ENCODE measurements around the gene NLRP9. TPM values are rescaled to one million over a fixed set of nuclear protein-coding genes. Genes with fewer than 3 reads are reported as not detected.

The NLRP9 gene
- total RNA-seq, 1 experiment from 2014 or later = not detected

DNA sequence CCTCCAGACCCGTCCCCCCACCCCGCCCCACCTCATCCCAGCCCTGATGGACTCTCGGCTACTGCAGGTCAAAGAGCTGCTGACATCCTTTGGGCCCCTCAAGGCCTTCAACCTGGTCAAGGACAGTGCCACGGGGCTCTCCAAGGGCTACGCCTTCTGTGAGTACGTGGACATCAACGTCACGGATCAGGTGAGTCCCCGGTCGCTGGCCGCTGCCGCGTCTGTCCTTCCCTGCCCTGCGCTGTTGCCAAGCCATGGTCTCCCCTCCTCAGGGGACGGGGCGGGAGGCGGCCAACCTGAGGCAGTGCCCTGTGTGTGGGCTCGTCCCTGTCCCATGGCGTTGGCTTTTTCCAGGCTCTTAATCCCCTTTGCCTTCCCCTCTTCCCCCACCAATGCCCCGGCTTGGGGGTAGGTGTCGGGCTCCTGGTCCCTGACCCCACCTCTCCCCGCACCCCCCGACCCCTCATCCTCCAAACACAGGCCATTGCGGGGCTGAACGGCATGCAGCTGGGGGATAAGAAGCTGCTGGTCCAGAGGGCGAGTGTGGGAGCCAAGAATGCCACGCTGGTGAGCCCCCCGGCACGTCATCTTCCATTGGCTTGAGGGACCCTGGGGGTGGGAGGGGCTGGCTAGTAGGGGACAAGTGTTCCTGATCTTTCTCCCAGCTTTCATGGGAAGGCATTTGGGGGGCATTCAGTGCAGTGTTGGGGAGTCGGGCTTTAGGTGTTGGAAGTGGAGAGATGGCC lies 69.4 kb downstream of the NLRP9 start:
- in situ Hi-C loops (cut with HindIII; ENCODE audit: low pct_unique_long_range_greater_than_20kb, low sequenced_read_pairs) = no loop called here
- DNase-seq (ENCODE audit: low read depth, low spot score) = no peak

DNA sequence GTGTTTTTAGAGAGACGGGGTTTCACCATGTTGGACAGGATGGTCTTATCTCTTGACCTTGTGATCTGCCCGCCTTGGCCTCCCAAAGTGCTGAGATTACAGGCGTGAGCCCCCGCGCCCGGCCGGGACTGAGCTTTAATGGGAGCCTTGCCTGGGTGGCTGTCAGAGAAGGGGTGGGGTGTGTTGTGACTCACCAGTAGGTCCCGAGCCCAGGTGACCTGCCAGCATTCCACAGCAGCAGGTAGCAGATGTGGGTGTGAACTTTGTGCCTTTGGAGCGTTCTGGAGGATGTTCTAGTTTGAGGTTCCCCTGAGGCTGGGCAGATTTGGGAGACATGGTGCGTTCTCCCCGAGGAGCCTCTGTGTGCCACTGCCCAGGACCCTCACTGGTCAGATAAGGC lies 70.2 kb downstream of the NLRP9 start:
- no peak for DNase-seq (ENCODE audit: low read depth, low spot score)
- in situ Hi-C loops (cut with HindIII; ENCODE audit: low pct_unique_long_range_greater_than_20kb, low sequenced_read_pairs) = no loop called here

DNA sequence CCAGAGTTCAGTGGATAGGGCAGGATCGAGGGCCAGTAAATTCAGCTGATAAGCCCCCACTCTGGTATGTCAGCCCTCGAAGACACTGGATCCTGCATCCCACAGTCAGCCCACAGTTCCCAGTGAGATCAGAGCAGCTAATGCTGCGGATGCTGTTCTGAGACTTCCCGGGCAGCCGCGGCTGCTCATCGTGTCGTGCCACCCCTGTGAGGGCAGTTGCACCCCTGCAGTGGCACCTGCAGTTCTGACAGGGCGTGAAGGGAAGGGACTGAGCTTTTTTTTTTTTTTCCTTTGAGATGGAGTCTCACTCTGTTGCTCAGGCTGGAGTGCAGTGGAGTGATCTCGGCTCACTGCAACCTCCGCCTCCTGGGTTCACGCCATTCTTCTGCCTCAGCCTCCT lies 70.7 kb downstream of the NLRP9 start:
- in situ Hi-C loops (cut with HindIII; ENCODE audit: low pct_unique_long_range_greater_than_20kb, low sequenced_read_pairs) = no loop called here
- no peak for DNase-seq (ENCODE audit: low read depth, low spot score)

DNA sequence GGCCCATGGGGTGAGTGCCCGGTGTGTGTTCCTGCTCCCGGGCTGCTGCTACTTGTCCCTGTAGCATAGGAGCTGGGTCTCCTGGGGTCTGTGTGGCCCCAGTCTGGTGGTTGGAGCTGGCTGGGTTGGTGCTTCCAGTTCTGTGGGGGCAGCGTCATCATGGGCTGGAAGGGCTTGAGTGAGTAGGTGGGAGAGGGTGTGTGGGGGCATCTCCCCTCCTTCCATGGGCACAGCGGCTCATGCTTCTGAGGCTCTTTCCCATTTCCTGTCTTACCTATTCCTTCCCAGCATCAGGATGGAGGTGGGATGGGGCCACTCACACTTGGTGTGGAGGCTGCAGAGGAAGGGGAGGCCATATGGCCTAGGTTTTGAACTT lies 71.2 kb downstream of the NLRP9 start:
- no peak for DNase-seq (ENCODE audit: low read depth, low spot score)
- in situ Hi-C loops (cut with HindIII; ENCODE audit: low pct_unique_long_range_greater_than_20kb, low sequenced_read_pairs) = no loop called here

DNA sequence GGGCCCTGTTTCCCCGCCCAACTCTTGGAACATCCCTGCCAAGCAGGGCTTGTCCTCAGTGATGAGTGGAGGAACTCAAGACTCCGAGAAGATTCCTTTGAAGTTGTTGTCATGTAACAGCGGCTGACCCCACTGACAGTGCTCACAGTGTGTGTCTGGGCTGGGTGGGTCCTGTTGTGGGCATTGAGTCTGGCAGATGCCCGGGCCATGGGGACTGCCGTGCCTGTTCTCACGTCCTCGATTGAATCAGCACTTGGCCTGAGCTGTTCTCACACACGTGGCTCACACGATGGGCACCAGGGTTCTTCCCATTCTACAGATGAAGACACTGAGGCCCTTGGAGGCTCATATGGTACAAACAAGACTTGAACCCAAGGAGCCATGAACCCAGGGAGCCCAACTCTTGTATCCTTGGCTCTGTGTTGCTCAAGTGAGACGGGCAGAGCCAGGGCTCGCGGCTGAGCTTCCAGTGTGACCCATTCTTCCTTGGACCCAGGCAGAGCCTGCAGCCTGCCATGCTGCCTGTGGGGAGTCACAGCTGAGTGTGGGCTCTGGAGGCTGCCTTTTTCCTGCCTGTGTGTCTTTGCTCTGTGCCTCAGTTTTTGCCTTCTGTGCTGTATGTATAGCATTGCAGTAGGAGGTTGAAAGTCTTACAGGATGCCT lies 71.7 kb downstream of the NLRP9 start:
- DNase-seq (ENCODE audit: low read depth, low spot score) = no peak
- in situ Hi-C loops (cut with HindIII; ENCODE audit: low pct_unique_long_range_greater_than_20kb, low sequenced_read_pairs) = no loop called here

DNA sequence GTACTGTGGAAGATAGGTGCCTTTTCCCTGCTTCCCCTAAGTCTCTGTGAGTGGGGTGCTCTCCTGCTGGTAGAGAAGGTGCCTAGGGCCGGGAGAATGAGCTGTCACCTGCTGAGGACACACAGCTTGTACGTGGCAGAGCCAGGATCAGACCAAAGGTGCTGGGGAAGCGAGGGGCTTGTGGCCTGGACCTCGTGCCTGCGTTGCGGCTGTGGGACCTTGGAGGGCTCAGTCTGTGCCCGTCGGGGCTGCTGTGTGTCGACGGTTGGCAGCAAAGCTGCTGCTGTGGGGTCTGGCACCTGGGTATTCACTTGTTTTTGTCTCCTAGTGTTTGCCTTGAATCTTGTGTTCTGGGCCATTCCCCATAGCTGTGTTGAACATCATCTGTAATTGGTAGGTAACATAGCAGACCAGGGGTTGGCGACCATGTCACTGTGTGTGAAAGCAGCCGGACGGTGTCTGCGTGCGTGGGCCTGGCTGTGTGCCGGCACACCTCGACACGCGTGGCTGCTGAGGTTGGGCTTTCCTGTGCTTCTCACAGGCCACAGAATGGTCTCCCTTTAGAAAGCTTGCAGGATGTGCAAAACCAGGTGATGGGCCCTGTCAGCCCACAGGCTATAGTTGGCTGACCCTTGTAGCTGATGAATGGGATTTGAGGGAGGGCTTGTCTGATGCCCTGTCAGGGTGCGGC lies 74.2 kb downstream of the NLRP9 start:
- in situ Hi-C loops (cut with HindIII; ENCODE audit: low pct_unique_long_range_greater_than_20kb, low sequenced_read_pairs) = no loop called here
- no peak for DNase-seq (ENCODE audit: low read depth, low spot score)

DNA sequence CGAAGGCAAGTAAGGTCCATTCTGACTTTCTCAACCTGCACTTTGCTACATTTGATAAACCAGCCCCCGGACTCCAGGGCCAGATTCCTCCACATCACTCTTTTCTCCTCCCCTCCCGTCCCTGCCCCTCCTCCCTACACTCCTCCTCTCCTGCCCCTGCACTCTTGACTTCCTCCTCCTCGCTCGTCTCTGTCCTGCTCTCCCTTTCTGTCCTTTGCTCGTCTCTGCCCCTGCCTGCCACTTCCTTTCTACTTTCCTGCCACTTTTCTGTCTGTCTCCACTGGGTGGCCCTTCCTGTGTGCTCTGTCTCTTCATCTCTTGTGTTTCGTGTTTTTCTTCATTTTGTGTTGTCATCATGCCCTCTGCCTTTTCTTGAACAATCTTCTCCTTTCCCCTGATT lies 76.4 kb downstream of the NLRP9 start:
- in situ Hi-C loops (cut with HindIII; ENCODE audit: low pct_unique_long_range_greater_than_20kb, low sequenced_read_pairs) = no loop called here
- DNase-seq (ENCODE audit: low read depth, low spot score) = no peak

DNA sequence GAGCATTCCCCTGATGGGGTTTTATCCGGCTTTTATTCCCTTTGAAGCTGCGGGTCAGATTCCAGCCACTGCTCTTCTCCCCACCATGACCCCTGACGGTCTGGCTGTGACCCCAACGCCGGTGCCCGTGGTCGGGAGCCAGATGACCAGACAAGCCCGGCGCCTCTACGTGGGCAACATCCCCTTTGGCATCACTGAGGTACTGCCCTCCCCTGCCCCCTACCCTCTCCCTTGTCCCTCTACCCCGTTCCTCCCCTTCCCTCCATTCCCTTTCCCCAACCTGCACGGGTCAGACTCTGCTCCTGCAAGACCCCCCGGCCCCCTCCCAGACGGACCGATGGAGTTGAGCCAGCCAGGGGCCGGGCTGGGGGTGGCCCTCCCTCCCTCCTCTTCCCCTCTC lies 77.2 kb downstream of the NLRP9 start:
- in situ Hi-C loops (cut with HindIII; ENCODE audit: low pct_unique_long_range_greater_than_20kb, low sequenced_read_pairs) = no loop called here
- DNase-seq (ENCODE audit: low read depth, low spot score) = no peak

DNA sequence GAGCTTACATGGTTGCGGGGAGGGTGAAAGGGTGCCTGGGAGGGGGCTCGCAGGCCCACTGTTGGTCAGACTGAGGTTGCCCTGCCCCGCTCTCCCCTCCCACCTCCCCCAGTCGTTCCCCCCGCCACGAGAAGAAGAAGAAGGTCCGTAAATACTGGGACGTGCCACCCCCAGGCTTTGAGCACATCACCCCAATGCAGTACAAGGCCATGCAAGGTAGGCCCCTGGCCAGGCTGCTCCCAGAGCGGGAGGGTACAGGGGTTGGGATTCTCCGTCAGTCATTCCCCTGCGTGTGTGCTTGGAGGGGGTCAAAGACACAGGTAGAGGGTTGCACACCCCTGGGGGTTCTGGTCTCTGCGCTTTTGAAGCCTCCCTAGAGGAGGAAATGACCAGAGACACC lies 77.8 kb downstream of the NLRP9 start:
- in situ Hi-C loops (cut with HindIII; ENCODE audit: low pct_unique_long_range_greater_than_20kb, low sequenced_read_pairs) = no loop called here
- no peak for DNase-seq (ENCODE audit: low read depth, low spot score)

DNA sequence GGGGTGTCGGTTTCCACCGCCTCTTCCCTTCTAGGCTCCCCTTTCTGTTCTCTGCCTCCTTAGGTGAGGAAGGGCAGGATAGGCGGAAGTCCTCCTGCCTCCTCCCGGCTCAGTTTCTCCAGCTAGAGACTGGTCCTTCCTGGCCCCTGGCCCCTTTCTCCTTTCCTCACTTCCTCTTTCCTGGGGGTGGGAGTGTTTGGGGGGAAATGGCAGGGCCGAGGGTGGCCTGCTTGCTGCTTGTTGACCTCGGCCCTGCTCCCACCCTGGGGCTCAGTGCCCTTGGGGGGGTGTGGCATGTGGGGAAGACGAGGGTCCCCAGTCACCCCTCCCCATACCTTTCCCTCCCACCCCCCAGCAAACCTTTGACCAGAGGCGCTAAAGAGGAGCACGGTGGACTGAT lies 78.4 kb downstream of the NLRP9 start:
- in situ Hi-C loops (cut with HindIII; ENCODE audit: low pct_unique_long_range_greater_than_20kb, low sequenced_read_pairs) = no loop called here
- no peak for DNase-seq (ENCODE audit: low read depth, low spot score)

DNA sequence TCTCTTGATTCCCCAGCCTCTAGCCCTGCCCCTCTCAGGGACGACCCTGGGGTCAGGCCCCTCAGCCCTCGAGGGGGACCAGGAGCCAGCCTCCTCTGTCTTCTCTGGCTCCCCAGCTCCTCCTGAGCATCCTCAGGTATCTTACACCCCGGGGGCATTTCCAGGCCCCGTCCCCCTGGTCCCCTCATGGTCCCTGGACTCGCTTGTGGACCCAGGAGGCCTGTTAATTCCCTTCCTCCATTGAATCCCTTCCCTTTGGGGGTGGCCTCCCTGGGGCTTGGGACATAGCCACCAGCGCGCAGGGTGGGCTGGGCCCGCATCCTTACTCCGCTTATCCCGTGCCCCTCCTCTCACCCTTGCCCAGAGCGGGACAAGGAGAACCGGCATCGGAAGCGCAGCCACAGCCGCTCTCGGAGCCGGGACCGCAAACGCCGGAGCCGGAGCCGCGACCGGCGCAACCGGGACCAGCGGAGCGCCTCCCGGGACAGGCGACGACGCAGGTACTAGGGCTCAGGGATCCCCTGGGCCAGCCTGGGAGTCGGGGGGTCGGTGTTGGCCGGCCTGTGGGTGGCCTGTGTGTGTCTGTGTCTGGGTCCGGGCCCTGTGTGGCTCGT lies 79.2 kb downstream of the NLRP9 start:
- in situ Hi-C loops (cut with HindIII; ENCODE audit: low pct_unique_long_range_greater_than_20kb, low sequenced_read_pairs) = no loop called here
- DNase-seq (ENCODE audit: low read depth, low spot score) = no peak

Small RNA genes lying within 50 kb of the gene (small RNA-seq; reads per million reads assigned to genes)
- gene AC010525.2 = 0 reads per million in 2 experiments

Other genes with a start within 250 kb of the NLRP9 start
- gene SSC5D, start 250.0 kb downstream of the NLRP9 start, total RNA-seq (2014; rRNA removed; shearing (Covaris generic)) = 0.05 TPM in 1 of 2 replicates, not detected in the other
- gene SBK2, start 201.3 kb downstream of the NLRP9 start, total RNA-seq (2014; rRNA removed; shearing (Covaris generic)) = not detected in 2 replicates
- not detected in 2 replicates for gene SBK3, start 192.9 kb downstream of the NLRP9 start, total RNA-seq (2014; rRNA removed; shearing (Covaris generic))
- gene ZNF579, start 157.6 kb downstream of the NLRP9 start, total RNA-seq (2014; rRNA removed; shearing (Covaris generic)) = 2.4 and 3.8 TPM in 2 replicates
- 1.9 and 5.3 TPM in 2 replicates for gene FIZ1, start 138.9 kb downstream of the NLRP9 start, total RNA-seq (2014; rRNA removed; shearing (Covaris generic))
- gene ZNF524, start 138.1 kb downstream of the NLRP9 start, total RNA-seq (2014; rRNA removed; shearing (Covaris generic)) = 4.7 and 5.5 TPM in 2 replicates
- 0.69 and 0.85 TPM in 2 replicates for gene ZNF865, start 132.8 kb downstream of the NLRP9 start, total RNA-seq (2014; rRNA removed; shearing (Covaris generic))
- gene ZNF784, start 113.8 kb downstream of the NLRP9 start, total RNA-seq (2014; rRNA removed; shearing (Covaris generic)) = 1.7 and 1.8 TPM in 2 replicates
- 2.8 and 4.0 TPM in 2 replicates for gene ZNF580, start 97.4 kb downstream of the NLRP9 start, total RNA-seq (2014; rRNA removed; shearing (Covaris generic))
- 10.6 and 15.3 TPM in 2 replicates for gene ZNF581, start 94.8 kb downstream of the NLRP9 start, total RNA-seq (2014; rRNA removed; shearing (Covaris generic))
- 8.3 and 10.1 TPM in 2 replicates for gene CCDC106, start 90.2 kb downstream of the NLRP9 start, total RNA-seq (2014; rRNA removed; shearing (Covaris generic))
- gene U2AF2, start 83.4 kb downstream of the NLRP9 start, total RNA-seq (2014; rRNA removed; shearing (Covaris generic)) = 131 and 139 TPM in 2 replicates
- 25.3 and 29.0 TPM in 2 replicates for gene EPN1, start 63.2 kb downstream of the NLRP9 start, total RNA-seq (2014; rRNA removed; shearing (Covaris generic))
- gene RFPL4A, start 20.7 kb upstream of the NLRP9 start, total RNA-seq (2014; rRNA removed; shearing (Covaris generic)) = not detected in 2 replicates
- gene RFPL4AL1, start 30.7 kb upstream of the NLRP9 start, total RNA-seq (2014; rRNA removed; shearing (Covaris generic)) = not detected in 2 replicates
- gene NLRP11, start 93.6 kb upstream of the NLRP9 start, total RNA-seq (2014; rRNA removed; shearing (Covaris generic)) = 0.21 and 0.37 TPM in 2 replicates
- 0.11 and 0.55 TPM in 2 replicates for gene NLRP4, start 98.1 kb upstream of the NLRP9 start, total RNA-seq (2014; rRNA removed; shearing (Covaris generic))
- gene NLRP13, start 193.9 kb upstream of the NLRP9 start, total RNA-seq (2014; rRNA removed; shearing (Covaris generic)) = not detected in 2 replicates
- not detected in 2 replicates for gene NLRP8, start 209.4 kb upstream of the NLRP9 start, total RNA-seq (2014; rRNA removed; shearing (Covaris generic))
- not detected in 2 replicates for gene NLRP5, start 248.4 kb upstream of the NLRP9 start, total RNA-seq (2014; rRNA removed; shearing (Covaris generic))

Data from SK-MEL-5 (cell line).